Panc1 (cell line): Measurements from ENCODE around the gene TOGARAM2.

Experiments used
- CTCF ChIP-seq: fragments of 450-650 bp; IDR thresholded peaks from 2 replicates; pipeline ENCODE4 v1.5.1; 2017; ENCODE audit warnings: mild to moderate bottlenecking
- POLR2AphosphoS5 ChIP-seq: IDR thresholded peaks from 2 replicates; pipeline ENCODE4 v1.6.1; 2012; ENCODE audit warnings: mild to moderate bottlenecking, low read depth, low read length, moderate library complexity

DNA sequence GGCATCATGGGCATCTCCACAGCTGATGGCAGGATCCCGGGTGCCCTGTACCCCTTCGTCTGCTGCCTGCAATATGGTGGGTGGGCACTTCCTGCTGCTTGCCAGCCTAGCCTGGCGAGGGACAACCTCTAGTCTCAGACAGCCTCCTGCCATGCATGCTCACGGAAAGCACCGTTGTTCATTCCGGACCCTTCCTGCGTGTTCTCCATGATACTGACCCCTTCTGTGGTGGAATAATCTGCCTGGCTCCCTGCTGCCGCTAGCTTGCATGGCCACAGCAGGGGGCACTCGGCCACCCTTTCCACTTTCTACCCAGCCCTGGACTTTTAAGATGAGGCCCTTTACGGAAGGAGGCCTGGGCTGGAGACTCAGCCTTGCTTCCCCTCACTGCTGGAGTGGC is 81.3 kb downstream of the TOGARAM2 start:
- TF ChIP-seq CTCF (no peak), POLR2AphosphoS5 (no peak)
